HG02642 (cell line): ENCODE data around the gene CTNS.

Experiments used
- ATAC-seq: cut with Tn5 transposase; IDR thresholded peaks from one replicate; pipeline ENCODE4 v1.9.1; 2021; ENCODE audit warnings: mild to moderate bottlenecking; ENCODE audit not compliant: unreplicated experiment, poor library complexity

CTNS gene

GRCh38 chr17:3657588-3657869, 21.0 kb downstream of the CTNS start:
- no peak for ATAC-seq

- ATAC-seq, result no peak
Observed at GRCh38 chr17:3657874-3658783, 21.6 kb downstream of the CTNS start.

- ATAC-seq, result no peak
Observed at GRCh38 chr17:3658784-3659449, 22.4 kb downstream of the CTNS start.

- no peak for ATAC-seq
Observed at GRCh38 chr17:3659541-3660111, 23.1 kb downstream of the CTNS start.

- ATAC-seq, result no peak
Observed at GRCh38 chr17:3660311-3660891, 23.8 kb downstream of the CTNS start.

GRCh38 chr17:3663102-3664011, 26.8 kb downstream of the CTNS start:
- ATAC-seq, result no peak

- no peak for ATAC-seq
Observed at GRCh38 chr17:3665834-3666233, 29.3 kb downstream of the CTNS start.

- ATAC-seq, result no peak
Observed at GRCh38 chr17:3666516-3666915, 30.0 kb downstream of the CTNS start.

GRCh38 chr17:3667366-3668278, 31.1 kb downstream of the CTNS start:
- peak; percentile 16 for ATAC-seq

GRCh38 chr17:3668279-3669084, 31.9 kb downstream of the CTNS start, which contains the start of the genes EMC6 and TAX1BP3:
Gene EMC6, plus strand, starts transcription at chr17:3668812. Its CDS starts 335 bp downstream, at chr17:3669147.
Gene TAX1BP3, minus strand, starts transcription at chr17:3668578. Its CDS starts 52 bp downstream, at chr17:3668526.
- peak; percentile 85 for ATAC-seq

GRCh38 chr17:3669085-3669347, 32.5 kb downstream of the CTNS start:
- ATAC-seq, result no peak

- no peak for ATAC-seq
Observed at GRCh38 chr17:3669548-3669947, 33.0 kb downstream of the CTNS start.

GRCh38 chr17:3672571-3672970, 36.0 kb downstream of the CTNS start:
- ATAC-seq, result no peak

GRCh38 chr17:3675886-3676285, 39.3 kb downstream of the CTNS start:
- ATAC-seq, result no peak

GRCh38 chr17:3678095-3678820, 41.7 kb downstream of the CTNS start:
- no peak for ATAC-seq

- ATAC-seq, result no peak
Observed at GRCh38 chr17:3678821-3679530, 42.4 kb downstream of the CTNS start.

- ATAC-seq, result no peak
Observed at GRCh38 chr17:3679531-3680126, 43.1 kb downstream of the CTNS start.
